ENCODE measurements around the gene TRUB2. TPM values are rescaled to one million over a fixed set of nuclear protein-coding genes. Genes with fewer than 3 reads are reported as not detected.

The TRUB2 gene
- total and polyA plus RNA-seq, 4 experiments from 2014 or later: 19.6 to 27.4 (median 21.3) TPM

- H3K9me3 Mint-ChIP-seq: peaks cover 0 to 1% (median 0%) of the 10 kb centered on the region in 8 donors
- no peak overlapping the region for H3K4me3 Mint-ChIP-seq
- intact Hi-C loops (cut with micrococcal nuclease): no loop called here
- peaks cover 42 to 44% of the 10 kb centered on the region in 2 donors for H3K36me3 Mint-ChIP-seq
- Histone ChIP-seq H3K36me3 (ENCODE audit: insufficient read depth, low read length) (peaks cover 57% of the 10 kb centered on the region), H3K27ac (ENCODE audit: low read depth, low read length) (no peak overlapping the region), H3K27me3 (ENCODE audit: insufficient read depth, low read length) (no peaks in the 10 kb centered on the region), H3K9me3 (ENCODE audit: control insufficient read depth in 1 of 2, low read length in 2 of 2) (no peaks in the 10 kb centered on the region), H3K4me1 (ENCODE audit: insufficient read depth, low read length) (no peaks in the 10 kb centered on the region), H3K4me3 (ENCODE audit: low read length in 2 of 2) (no peak overlapping the region)
- DNase-seq: no peak
- H3K27ac Mint-ChIP-seq: peak overlapping the region in 1 of 7 donors; percentile 36
- POLR2A ChIA-PET (ENCODE audit: partially characterized antibody): no interaction called here
- no peaks in the 10 kb centered on the region for H3K27me3 Mint-ChIP-seq
- H3K4me1 Mint-ChIP-seq: peaks cover 0 to 4% (median under 1%) of the 10 kb centered on the region in 4 donors
- CTCF ChIA-PET (ENCODE audit: partially characterized antibody): no interaction called here
These were observed 63.9 kb downstream of the TRUB2 start for GRCh38 chr9:128258326-128258725.

- Histone ChIP-seq H3K27me3 (ENCODE audit: insufficient read depth, low read length) (no peaks in the 10 kb centered on the region), H3K36me3 (ENCODE audit: insufficient read depth, low read length) (peaks cover 55% of the 10 kb centered on the region), H3K27ac (ENCODE audit: low read depth, low read length) (no peak overlapping the region), H3K4me1 (ENCODE audit: insufficient read depth, low read length) (no peaks in the 10 kb centered on the region), H3K4me3 (ENCODE audit: low read length in 2 of 2) (no peak overlapping the region), H3K9me3 (ENCODE audit: control insufficient read depth in 1 of 2, low read length in 2 of 2) (no peaks in the 10 kb centered on the region)
- POLR2A ChIA-PET (ENCODE audit: partially characterized antibody): no interaction called here
- Mint-ChIP-seq H3K9me3 (peaks cover 0 to 1% (median 0%) of the 10 kb centered on the region in 8 donors), H3K27ac (peak overlapping the region in 1 of 7 donors; percentile 36), H3K36me3 (peaks cover 39 to 42% of the 10 kb centered on the region in 2 donors), H3K27me3 (no peaks in the 10 kb centered on the region), H3K4me1 (peaks cover 0 to 4% (median under 1%) of the 10 kb centered on the region in 4 donors), H3K4me3 (no peak overlapping the region)
- intact Hi-C loops (cut with micrococcal nuclease): no loop called here
- CTCF ChIA-PET (ENCODE audit: partially characterized antibody): no interaction called here
- no peak for DNase-seq
These were observed 64.3 kb downstream of the TRUB2 start for GRCh38 chr9:128257907-128258306.

GRCh38 chr9:128257086-128257825, 65.0 kb downstream of the TRUB2 start:
- peak overlapping the region in 1 of 7 donors; percentile 57 for H3K27ac Mint-ChIP-seq
- Histone ChIP-seq H3K27me3 (ENCODE audit: insufficient read depth, low read length) (no peaks in the 10 kb centered on the region), H3K9me3 (ENCODE audit: control insufficient read depth in 1 of 2, low read length in 2 of 2) (no peaks in the 10 kb centered on the region), H3K4me1 (ENCODE audit: insufficient read depth, low read length) (no peaks in the 10 kb centered on the region), H3K4me3 (ENCODE audit: low read length in 2 of 2) (no peak overlapping the region), H3K36me3 (ENCODE audit: insufficient read depth, low read length) (peaks cover 48% of the 10 kb centered on the region), H3K27ac (ENCODE audit: low read depth, low read length) (no peak overlapping the region)
- POLR2A ChIA-PET (ENCODE audit: partially characterized antibody): no interaction called here
- no peak overlapping the region for H3K4me3 Mint-ChIP-seq
- H3K36me3 Mint-ChIP-seq: peaks cover 33 to 35% of the 10 kb centered on the region in 2 donors
- H3K4me1 Mint-ChIP-seq: peaks cover 0 to 8% (median under 1%) of the 10 kb centered on the region in 4 donors
- peak in 1 of 5 donors; percentile 16 for DNase-seq
- CTCF ChIA-PET (ENCODE audit: partially characterized antibody): no interaction called here
- no peaks in the 10 kb centered on the region for H3K27me3 Mint-ChIP-seq
- no peaks in the 10 kb centered on the region for H3K9me3 Mint-ChIP-seq
- intact Hi-C loops (cut with micrococcal nuclease): no loop called here

Other genes starting within 250 kb of the TRUB2 start
- gene PTGES2, start 194.7 kb downstream of the TRUB2 start, total RNA-seq: 10 to 100 TPM; 51.8 to 57.9 TPM
- gene PTGES2, start 194.7 kb downstream of the TRUB2 start, polyA plus RNA-seq: 10 to 100 TPM; 47.5 to 48.8 TPM
- gene LCN2, start 173.0 kb downstream of the TRUB2 start, total RNA-seq: not detected
- not detected for gene LCN2, start 173.0 kb downstream of the TRUB2 start, polyA plus RNA-seq
- gene BBLN, start 162.2 kb downstream of the TRUB2 start, total RNA-seq: 10 to 100 TPM; 47.8 to 50.5 TPM
- 100 to 1,000 TPM; 110 to 136 TPM for gene BBLN, start 162.2 kb downstream of the TRUB2 start, polyA plus RNA-seq
- gene CIZ1, start 130.9 kb downstream of the TRUB2 start, total RNA-seq: 100 to 1,000 TPM; 156 to 165 TPM
- 10 to 100 TPM in 1 of 2 donors, 1 to 10 TPM in 1; 3.1 to 38.9 TPM for gene CIZ1, start 130.9 kb downstream of the TRUB2 start, polyA plus RNA-seq
- 1 to 10 TPM; 1.4 to 2.2 TPM for gene DNM1, start 119.1 kb downstream of the TRUB2 start, total RNA-seq
- not detected for gene DNM1, start 119.1 kb downstream of the TRUB2 start, polyA plus RNA-seq
- 10 to 100 TPM; 76.4 to 82.4 TPM for gene GOLGA2, start 46.4 kb downstream of the TRUB2 start, total RNA-seq
- 10 to 100 TPM in 1 of 2 donors, 1 to 10 TPM in 1; 1.4 to 10.5 TPM for gene GOLGA2, start 46.4 kb downstream of the TRUB2 start, polyA plus RNA-seq
- 10 to 100 TPM; 11.5 to 14.9 TPM for gene SWI5, start 46.2 kb downstream of the TRUB2 start, total RNA-seq
- 10 to 100 TPM; 25.5 to 30.7 TPM for gene SWI5, start 46.2 kb downstream of the TRUB2 start, polyA plus RNA-seq
- gene COQ4, start 392 bp upstream of the TRUB2 start, total RNA-seq: 10 to 100 TPM; 50.0 to 51.3 TPM
- 10 to 100 TPM; 34.8 to 42.6 TPM for gene COQ4, start 392 bp upstream of the TRUB2 start, polyA plus RNA-seq
- 10 to 100 TPM; 13.9 to 16.3 TPM for gene SLC27A4, start 18.1 kb upstream of the TRUB2 start, total RNA-seq
- 1 to 10 TPM; 5.4 to 8.6 TPM for gene SLC27A4, start 18.1 kb upstream of the TRUB2 start, polyA plus RNA-seq
- gene URM1, start 48.9 kb upstream of the TRUB2 start, total RNA-seq: 10 to 100 TPM; 44.1 to 45.5 TPM
- gene URM1, start 48.9 kb upstream of the TRUB2 start, polyA plus RNA-seq: 10 to 100 TPM; 50.5 to 50.8 TPM
- under 1 TPM; 0.29 to 0.64 TPM for gene CERCAM, start 98.4 kb upstream of the TRUB2 start, total RNA-seq
- under 1 TPM in 1 of 2 donors, not detected in 1; 0.38 TPM for gene CERCAM, start 98.4 kb upstream of the TRUB2 start, polyA plus RNA-seq
- gene ODF2, start 133.6 kb upstream of the TRUB2 start, total RNA-seq: 10 to 100 TPM; 32.3 to 33.6 TPM
- gene ODF2, start 133.6 kb upstream of the TRUB2 start, polyA plus RNA-seq: 10 to 100 TPM in 1 of 2 donors, 1 to 10 TPM in 1; 10.0 to 24.6 TPM
- gene GLE1, start 182.3 kb upstream of the TRUB2 start, total RNA-seq: 10 to 100 TPM; 31.1 to 32.2 TPM
- 10 to 100 TPM; 22.4 to 31.4 TPM for gene GLE1, start 182.3 kb upstream of the TRUB2 start, polyA plus RNA-seq
- 100 to 1,000 TPM; 593 to 595 TPM for gene SPTAN1, start 230.1 kb upstream of the TRUB2 start, total RNA-seq
- gene SPTAN1, start 230.1 kb upstream of the TRUB2 start, polyA plus RNA-seq: 100 to 1,000 TPM in 1 of 2 donors, 10 to 100 TPM in 1; 14.0 to 194 TPM

Measured in CD4-positive, alpha-beta memory T cell (primary cell).